A673 (cell line): ENCODE measurements around the gene PAX3. TPM values are rescaled to one million over a fixed set of nuclear protein-coding genes. Genes with fewer than 3 reads are reported as not detected.

Experiments
- BruUV-seq: library from RNA; stranded (reverse); fragments of 400-500 nt; replicated peaks from 2 replicates; lab custom pipeline; 2021; lab: Mats Ljungman, UMichigan
- CTCF ChIA-PET: fragments of 300-600 bp; sonication (Branson Sonifier 250); formaldehyde crosslinking; loops from one replicate; lab custom pipeline; 2022; ENCODE audit warnings: antibody characterized with exemption; lab: Charles Lee
- POLR2A ChIA-PET: fragments of 300-600 bp; sonication (Branson Sonifier 250); formaldehyde crosslinking; loops from one replicate; lab custom pipeline; 2022; ENCODE audit warnings: antibody characterized with exemption; ENCODE audit not compliant: low non-redundant PET; lab: Charles Lee
- DNase-seq: peaks from one replicate; pipeline ENCODE4 v3.0.0-alpha.2; 2015; ENCODE audit warnings: low spot score
- H3K27ac ChIP-seq: fragments of 200-600 bp; sonication (generic); 2 replicates; pipeline ENCODE4 v1.5.1; 2016; ENCODE audit warnings: mixed run types, low read depth, mild to moderate bottlenecking, mixed read lengths, antibody characterized with exemption, low read length; ENCODE audit not compliant: poor library complexity, severe bottlenecking
- H3K27me3 ChIP-seq: fragments of 200-600 bp; sonication (generic); replicated peaks from 2 replicates; pipeline ENCODE4 v1.6.1; 2017; ENCODE audit warnings: mixed run types, low read depth, mild to moderate bottlenecking, mixed read lengths, antibody characterized with exemption, low read length; ENCODE audit not compliant: insufficient read depth, poor library complexity
- H3K36me3 ChIP-seq: fragments of 200-600 bp; sonication (generic); 2 replicates; pipeline ENCODE4 v1.6.1; 2016; ENCODE audit warnings: mixed run types, mild to moderate bottlenecking, mixed read lengths, antibody characterized with exemption, low read length; ENCODE audit not compliant: insufficient read depth, poor library complexity, severe bottlenecking
- H3K4me1 ChIP-seq: fragments of 200-600 bp; sonication (generic); 2 replicates; pipeline ENCODE4 v1.6.1; 2017; ENCODE audit warnings: mixed run types, mild to moderate bottlenecking, mixed read lengths, antibody characterized with exemption, low read length; ENCODE audit not compliant: insufficient read depth, poor library complexity, severe bottlenecking
- H3K4me3 ChIP-seq: fragments of 200-600 bp; sonication (generic); 2 replicates; pipeline ENCODE4 v1.5.1; 2016; ENCODE audit warnings: low read depth, mixed run types, mild to moderate bottlenecking, mixed read lengths, low read length; ENCODE audit not compliant: poor library complexity, severe bottlenecking
- H3K9me3 ChIP-seq: fragments of 200-600 bp; sonication (generic); 2 replicates; pipeline ENCODE4 v1.6.1; 2016; ENCODE audit warnings: mixed run types, low read depth, mild to moderate bottlenecking, mixed read lengths, antibody characterized with exemption, low read length; ENCODE audit not compliant: poor library complexity, severe bottlenecking
- EZH2 ChIP-seq: fragments of 200-600 bp; sonication (generic); IDR thresholded peaks from 2 replicates; pipeline ENCODE4 v1.6.1; 2017; ENCODE audit warnings: borderline replicate concordance, low read depth, mild to moderate bottlenecking, mixed read lengths, antibody characterized with exemption, low read length; ENCODE audit not compliant: poor library complexity, severe bottlenecking
- intact Hi-C: fragments of 100-400 bp; cut with micrococcal nuclease; formaldehyde crosslinking; loops from one replicate; pipeline ENCODE4 v1.10.0; 2022; ENCODE audit not compliant: unreplicated experiment
- total RNA-seq: library from RNA; stranded (reverse); gene quantifications from 2 replicates; pipeline ENCODE4 v1.2.3, GENCODE V29; 2021
- TF ChIP-seq, protein P1 (sequence below): fragments of 300-800, 200-600 bp; sonication (generic); conservative IDR thresholded peaks from 2 replicates; pipeline ENCODE4 v1.5.1; 2017; ENCODE audit warnings: low read depth, mild to moderate bottlenecking, antibody characterized with exemption, low read length, moderate library complexity, mixed read lengths

PAX3 gene
- total RNA-seq, 1 experiment from 2014 or later: 39.3 TPM

DNA sequence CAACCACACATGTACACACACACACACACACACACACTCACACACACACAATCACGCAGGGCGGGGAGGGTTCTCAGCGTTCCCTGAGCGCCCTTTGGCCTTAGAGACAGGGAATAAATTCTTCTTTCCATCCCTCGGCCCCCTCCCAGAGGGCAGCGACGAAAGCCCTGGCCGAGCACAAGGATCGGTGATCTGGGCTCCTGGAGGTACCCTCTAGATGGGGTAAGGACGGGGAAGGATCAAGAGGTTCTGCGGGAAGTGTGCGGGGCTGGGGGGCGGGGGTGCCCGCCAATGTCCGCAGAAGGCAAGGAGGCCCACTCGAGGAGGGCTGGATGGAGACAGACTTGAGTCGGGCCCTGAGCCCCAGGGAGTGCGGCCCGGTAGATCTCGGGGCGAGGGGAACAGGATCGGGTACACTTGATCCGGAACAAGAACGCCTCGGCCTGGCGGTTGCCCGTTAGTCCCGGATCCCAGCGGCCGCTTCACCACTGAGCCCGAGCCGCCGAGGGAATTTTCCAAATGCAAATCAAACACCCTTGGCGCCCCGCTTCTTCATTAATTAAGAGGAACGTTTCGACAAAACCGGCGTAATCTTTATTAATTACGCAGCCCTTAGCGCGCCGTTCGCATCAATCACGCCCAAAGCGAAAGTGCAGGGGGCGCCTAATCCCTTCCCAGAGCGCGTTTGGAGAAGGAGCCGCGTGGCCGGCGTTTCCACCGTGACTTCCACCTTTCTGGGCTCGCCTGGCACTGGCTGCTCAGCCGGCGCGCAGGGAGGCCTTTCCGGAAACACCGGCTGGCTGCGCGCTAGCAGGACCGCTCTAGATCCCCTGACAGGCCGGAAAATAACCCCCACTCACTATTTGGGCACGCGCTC is 7.0 kb upstream of the PAX3 start:
- peak overlapping the region; percentile 41 for H3K4me3 ChIP-seq
- no peaks in the 10 kb centered on the region for H3K36me3 ChIP-seq
- H3K27ac ChIP-seq: peak overlapping the region; percentile 57
- no peaks in the 10 kb centered on the region for H3K27me3 ChIP-seq
- BruUV-seq: TSS peak; percentile 78
- intact Hi-C loops: loop anchor here (5.0 kb wide), 1 partner anchor 183 kb away; no protein-coding TSS in a partner anchor
- POLR2A ChIA-PET: no interaction called here
- H3K4me1 ChIP-seq: peaks cover 32% of the 10 kb centered on the region
- DNase-seq: peak; percentile 72
- H3K9me3 ChIP-seq: no peaks in the 10 kb centered on the region
- CTCF ChIA-PET: no interaction called here
- TF ChIP-seq, protein P1, sequence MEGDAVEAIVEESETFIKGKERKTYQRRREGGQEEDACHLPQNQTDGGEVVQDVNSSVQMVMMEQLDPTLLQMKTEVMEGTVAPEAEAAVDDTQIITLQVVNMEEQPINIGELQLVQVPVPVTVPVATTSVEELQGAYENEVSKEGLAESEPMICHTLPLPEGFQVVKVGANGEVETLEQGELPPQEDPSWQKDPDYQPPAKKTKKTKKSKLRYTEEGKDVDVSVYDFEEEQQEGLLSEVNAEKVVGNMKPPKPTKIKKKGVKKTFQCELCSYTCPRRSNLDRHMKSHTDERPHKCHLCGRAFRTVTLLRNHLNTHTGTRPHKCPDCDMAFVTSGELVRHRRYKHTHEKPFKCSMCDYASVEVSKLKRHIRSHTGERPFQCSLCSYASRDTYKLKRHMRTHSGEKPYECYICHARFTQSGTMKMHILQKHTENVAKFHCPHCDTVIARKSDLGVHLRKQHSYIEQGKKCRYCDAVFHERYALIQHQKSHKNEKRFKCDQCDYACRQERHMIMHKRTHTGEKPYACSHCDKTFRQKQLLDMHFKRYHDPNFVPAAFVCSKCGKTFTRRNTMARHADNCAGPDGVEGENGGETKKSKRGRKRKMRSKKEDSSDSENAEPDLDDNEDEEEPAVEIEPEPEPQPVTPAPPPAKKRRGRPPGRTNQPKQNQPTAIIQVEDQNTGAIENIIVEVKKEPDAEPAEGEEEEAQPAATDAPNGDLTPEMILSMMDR: no peak
- no peak for TF ChIP-seq EZH2

DNA sequence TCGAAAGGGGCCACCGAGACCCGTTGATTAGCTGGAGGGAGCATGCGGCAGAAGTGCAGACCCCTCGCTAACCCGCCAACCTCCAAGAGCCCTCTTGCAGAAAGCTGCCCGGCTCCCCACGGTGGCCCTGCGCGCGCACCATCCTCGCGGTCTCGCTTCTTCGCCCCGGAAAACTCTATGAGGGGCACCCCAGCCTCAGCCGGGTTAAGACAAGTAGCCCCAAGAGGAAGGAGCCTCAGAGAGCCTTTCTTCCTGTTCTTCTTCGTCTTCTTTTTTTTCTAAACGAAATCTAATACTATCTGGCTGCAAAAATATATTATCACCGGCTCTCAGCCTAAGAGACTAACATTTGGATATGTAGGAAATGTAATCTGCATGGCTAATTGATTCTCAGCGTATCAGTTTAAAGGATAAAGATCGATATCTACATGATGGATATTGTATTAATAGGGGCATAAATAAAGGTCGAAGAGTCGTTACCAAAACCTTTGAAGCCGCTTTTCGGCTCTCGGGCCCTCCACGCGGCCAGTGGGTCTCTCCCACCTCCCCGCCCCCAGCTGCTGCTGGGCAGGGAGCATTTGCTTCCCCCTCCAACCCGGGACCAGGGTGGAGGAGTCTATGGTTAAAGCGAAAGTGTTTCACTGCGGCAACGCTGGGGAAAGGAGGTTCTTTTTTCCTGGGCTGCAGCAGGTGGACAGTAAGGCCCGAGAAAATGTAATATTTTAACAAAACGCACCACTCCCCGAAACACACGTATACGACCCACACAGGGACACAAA is 6.1 kb upstream of the PAX3 start:
- Histone ChIP-seq H3K4me1 (peaks cover 32% of the 10 kb centered on the region), H3K27ac (peak overlapping the region; percentile 57), H3K9me3 (no peaks in the 10 kb centered on the region), H3K27me3 (no peaks in the 10 kb centered on the region), H3K4me3 (peak overlapping the region; percentile 41), H3K36me3 (no peaks in the 10 kb centered on the region)
- ChIA-PET POLR2A (no interaction called here), CTCF (no interaction called here)
- BruUV-seq: no TSS peak
- no peak for TF ChIP-seq EZH2
- TF ChIP-seq, protein P1: no peak
- peak; percentile 69 for DNase-seq
- intact Hi-C loops: loop anchor here (5.0 kb wide), 1 partner anchor 183 kb away; no protein-coding TSS in a partner anchor

DNA sequence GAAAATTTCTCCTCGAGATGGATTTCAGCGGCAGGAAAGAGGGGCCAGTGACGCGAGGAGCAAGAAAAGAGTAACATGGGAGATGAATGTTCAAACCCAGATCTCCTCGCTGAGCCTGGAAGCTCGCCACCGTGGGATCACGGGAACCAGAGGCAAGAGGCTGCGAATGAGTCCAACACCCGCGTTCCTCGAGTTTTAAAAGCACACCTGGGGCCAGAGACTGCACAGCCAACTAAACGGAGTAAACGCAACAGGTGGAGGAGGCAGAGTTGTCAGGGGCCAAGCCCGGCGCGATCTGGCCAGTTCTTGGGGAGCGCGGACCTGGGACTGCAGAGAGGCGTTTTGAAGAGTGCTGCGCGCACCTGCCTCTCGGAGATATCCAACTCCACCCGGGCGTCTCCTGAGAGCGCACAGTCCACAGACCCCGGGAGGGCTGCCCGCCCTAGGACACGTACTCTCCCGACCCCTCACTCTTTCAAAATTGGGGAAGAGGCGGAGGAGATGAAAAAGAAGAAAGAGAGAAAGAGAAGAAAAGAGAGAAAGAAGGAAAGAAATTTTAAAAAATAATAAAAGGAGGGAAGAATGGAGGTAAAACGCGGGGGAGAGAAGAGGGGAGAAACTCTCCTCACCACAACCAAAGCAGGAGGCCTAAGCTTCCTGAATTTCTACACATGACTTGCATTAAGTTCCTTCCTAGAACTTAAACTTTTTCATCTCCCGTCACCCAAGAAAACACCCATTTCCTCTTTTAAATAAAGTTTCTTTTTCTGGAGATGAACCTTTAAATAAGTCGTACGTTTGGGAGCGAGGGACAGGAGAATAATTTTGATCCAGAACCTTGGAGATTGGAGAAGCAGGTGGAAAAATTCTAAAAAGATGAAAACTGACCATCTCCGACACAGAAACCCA is 5.3 kb upstream of the PAX3 start:
- CTCF ChIA-PET: no interaction called here
- H3K27me3 ChIP-seq: no peaks in the 10 kb centered on the region

More for the DNA sequence above, 5.3 kb upstream of the PAX3 start:
- peak overlapping the region; percentile 57 for H3K27ac ChIP-seq
- POLR2A ChIA-PET: no interaction called here
- intact Hi-C loops: no loop called here
- DNase-seq: no peak
- TF ChIP-seq EZH2: no peak
- TF ChIP-seq, protein P1: no peak
- BruUV-seq: no TSS peak
- H3K4me3 ChIP-seq: no peak overlapping the region
- no peaks in the 10 kb centered on the region for H3K36me3 ChIP-seq
- peaks cover 37% of the 10 kb centered on the region for H3K4me1 ChIP-seq
- no peaks in the 10 kb centered on the region for H3K9me3 ChIP-seq
